Measurements from ENCODE around the gene C6orf52.

The C6orf52 gene

DNA sequence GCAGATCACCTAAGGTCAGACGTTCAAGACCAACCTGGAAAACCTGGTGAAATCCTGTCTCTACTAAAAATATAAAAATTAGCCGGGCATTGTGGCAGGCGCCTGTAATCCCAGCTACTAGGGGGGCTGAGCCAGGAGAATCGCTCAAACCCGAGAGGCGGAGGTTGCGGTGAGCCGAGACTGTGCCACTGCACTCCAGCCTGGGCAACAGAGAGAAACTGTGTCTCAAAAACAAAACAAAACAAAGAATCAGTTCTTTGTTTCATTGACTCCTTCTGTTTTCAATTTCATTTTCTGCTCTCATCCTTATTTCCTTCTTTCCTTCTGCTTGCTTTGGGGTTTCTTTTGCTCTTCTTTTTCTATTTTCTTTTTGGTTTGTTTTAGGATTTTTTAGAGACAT, 19.5 kb upstream of the C6orf52 start:
- no peak overlapping the region for H3K9ac ChIP-seq
- H3K27ac ChIP-seq: no peak overlapping the region
- no peaks in the 10 kb centered on the region for H3K27me3 ChIP-seq
- no peak overlapping the region for H3K4me3 ChIP-seq
- H3K9me3 ChIP-seq: peaks cover 14% of the 10 kb centered on the region
- H3K4me2 ChIP-seq: no peak overlapping the region
- H3K36me3 ChIP-seq: peaks cover 18% of the 10 kb centered on the region
- no peaks in the 10 kb centered on the region for H3K4me1 ChIP-seq
- H4K20me1 ChIP-seq: no peaks in the 10 kb centered on the region
- no peak for TF ChIP-seq Cebpa-rat (IDR thresholded peaks at IDR 0.05)

DNA sequence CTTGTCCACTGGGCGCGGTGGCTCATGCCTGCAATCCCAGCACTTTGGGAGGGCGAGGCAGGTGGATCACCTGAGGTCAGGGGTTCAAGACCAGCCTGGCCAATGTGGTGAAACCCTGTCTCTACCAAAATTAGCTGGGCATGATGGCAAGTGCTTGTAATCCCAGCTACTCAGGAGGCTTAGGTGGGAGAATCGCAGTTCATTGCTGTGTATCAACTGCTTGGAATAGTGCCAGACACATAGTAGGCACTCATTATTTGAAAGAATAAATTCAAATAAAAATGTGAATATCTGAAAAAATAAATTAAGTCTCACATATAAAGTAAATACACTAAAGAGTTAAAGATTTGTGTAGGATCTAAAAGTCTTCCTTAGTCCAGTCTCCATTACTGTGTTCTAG, 2.2 kb upstream of the C6orf52 start:
- no peak for TF ChIP-seq Cebpa-rat (IDR thresholded peaks at IDR 0.05)
- Histone ChIP-seq H3K4me2 (peak overlapping the region; percentile 77), H3K9me3 (no peaks in the 10 kb centered on the region), H3K36me3 (peaks cover 46% of the 10 kb centered on the region), H3K9ac (no peak overlapping the region), H3K4me3 (no peak overlapping the region), H3K4me1 (peaks cover 28% of the 10 kb centered on the region), H3K27ac (no peak overlapping the region), H4K20me1 (peaks cover 30% of the 10 kb centered on the region), H3K27me3 (no peaks in the 10 kb centered on the region)

DNA sequence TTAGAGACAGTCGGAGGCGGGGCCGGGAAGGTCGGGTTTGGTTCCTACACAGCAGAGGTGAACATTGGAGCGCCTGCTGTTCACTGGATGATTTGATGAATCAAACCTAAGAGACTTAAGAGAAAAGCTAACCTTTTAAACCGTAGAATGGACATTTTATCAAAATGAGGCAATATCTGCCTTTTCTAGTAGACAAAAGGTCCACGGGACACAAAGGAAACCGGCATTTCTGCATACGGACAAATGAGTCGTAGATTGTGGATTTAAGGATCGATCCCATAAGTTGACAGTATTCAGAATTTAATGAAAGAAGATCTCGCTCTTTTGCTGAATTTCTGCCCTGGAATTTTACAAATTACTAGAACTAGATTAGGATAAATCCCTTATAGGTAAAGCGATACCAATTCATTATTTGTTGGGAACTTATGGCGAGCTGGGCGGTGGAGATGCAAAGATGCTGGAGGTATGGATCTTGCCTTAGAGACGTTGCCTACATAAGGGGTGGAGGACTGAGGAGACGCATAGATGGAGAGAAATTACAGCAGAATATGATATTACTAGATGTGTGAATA, 756 bp upstream of the C6orf52 start:
- peak overlapping the region; percentile 88 for H3K4me3 ChIP-seq
- H3K9me3 ChIP-seq: no peaks in the 10 kb centered on the region
- H3K4me1 ChIP-seq: peaks cover 28% of the 10 kb centered on the region
- peak overlapping the region; percentile 87 for H3K9ac ChIP-seq
- H3K36me3 ChIP-seq: peaks cover 32% of the 10 kb centered on the region
- H3K27me3 ChIP-seq: no peaks in the 10 kb centered on the region
- peak overlapping the region; percentile 77 for H3K4me2 ChIP-seq
- H3K27ac ChIP-seq: peak overlapping the region; percentile 91
- peaks cover 15% of the 10 kb centered on the region; the same call in 1 of the 2 replicates for H4K20me1 ChIP-seq
- TF ChIP-seq Cebpa-rat (IDR thresholded peaks at IDR 0.05): no peak

DNA sequence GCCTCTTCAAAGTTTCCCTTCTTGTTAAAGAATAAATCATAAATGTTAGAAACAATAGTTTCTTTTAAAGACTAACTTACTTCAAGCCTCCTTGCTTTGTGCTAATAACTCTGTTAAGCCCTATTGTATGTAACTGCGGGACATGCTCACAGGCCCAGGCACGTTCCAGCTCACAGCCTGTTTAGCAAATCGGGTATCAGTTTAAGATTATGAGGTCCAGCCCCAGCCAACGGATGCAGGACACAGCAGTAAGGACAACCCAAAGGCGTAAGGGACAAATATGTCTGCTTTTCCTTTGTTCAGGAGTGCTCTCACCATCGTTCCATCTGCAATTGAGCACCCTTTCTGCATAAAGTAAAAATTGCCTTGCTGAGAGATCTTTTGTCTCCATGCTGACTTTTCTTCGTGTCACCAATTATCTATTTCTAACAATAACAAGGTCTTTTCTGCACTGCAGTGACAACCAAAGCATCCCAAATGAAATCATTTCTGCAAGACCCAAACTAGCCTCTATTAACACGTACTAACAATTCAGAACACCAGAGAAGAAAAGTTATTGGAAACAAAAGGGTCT, 1.4 kb downstream of the C6orf52 start:
- peak overlapping the region; percentile 87; the same call in 1 of the 2 replicates for H3K9ac ChIP-seq
- peak overlapping the region; percentile 88 for H3K4me3 ChIP-seq
- no peak overlapping the region; the same call in 1 of the 2 replicates for H3K27ac ChIP-seq

DNA sequence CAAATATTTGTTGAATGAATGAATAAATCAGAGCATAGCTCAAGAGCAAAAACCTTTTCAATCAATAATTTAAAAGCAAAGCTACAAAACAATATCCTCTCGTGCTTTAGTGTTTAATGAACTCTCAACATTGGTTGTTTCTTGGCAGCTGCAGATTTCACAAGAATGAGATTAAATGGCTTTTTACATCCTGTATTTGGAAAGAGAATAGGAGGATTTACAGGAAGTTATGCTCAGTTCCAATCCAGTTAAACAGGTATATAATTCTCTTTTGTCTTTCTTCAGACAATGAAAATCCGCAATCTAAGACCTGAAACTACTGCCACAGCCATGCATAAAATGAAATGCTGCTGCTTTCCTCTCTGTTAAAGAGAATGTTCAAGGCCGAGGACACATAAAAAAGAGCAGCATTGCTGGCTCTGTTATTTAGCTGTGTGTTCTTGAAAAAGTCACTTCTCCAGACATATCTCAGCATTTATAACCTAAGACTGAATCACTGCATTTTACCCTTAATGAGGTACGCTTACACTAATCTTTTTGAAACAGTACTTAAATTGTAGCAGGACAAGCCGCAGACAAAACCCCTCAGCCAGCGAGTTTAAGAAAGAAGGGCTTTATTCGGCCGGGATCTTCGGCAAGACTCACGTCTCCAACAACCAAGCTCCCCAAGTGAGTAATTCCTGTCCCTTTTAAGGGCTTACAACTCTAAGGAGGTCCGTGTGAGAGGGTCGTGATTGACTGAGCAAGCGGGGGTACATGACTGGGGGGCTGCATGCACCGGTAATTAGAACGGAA, 3.6 kb downstream of the C6orf52 start:
- no peak overlapping the region for H3K4me2 ChIP-seq
- no peaks in the 10 kb centered on the region for H3K27me3 ChIP-seq
- TF ChIP-seq Cebpa-rat (IDR thresholded peaks at IDR 0.05): no peak
- H3K4me3 ChIP-seq: no peak overlapping the region
- H3K9me3 ChIP-seq: no peaks in the 10 kb centered on the region
- no peaks in the 10 kb centered on the region for H4K20me1 ChIP-seq
- no peak overlapping the region for H3K9ac ChIP-seq
- H3K27ac ChIP-seq: no peak overlapping the region
- H3K4me1 ChIP-seq: peaks cover 14% of the 10 kb centered on the region
- no peaks in the 10 kb centered on the region for H3K36me3 ChIP-seq

More for the DNA sequence above, 1.4 kb downstream of the C6orf52 start:
- H3K9me3 ChIP-seq: no peaks in the 10 kb centered on the region
- peaks cover 28% of the 10 kb centered on the region for H3K4me1 ChIP-seq
- no peaks in the 10 kb centered on the region for H3K27me3 ChIP-seq
- H4K20me1 ChIP-seq: no peaks in the 10 kb centered on the region
- peak overlapping the region; percentile 88 for H3K4me2 ChIP-seq
- peaks cover 10% of the 10 kb centered on the region for H3K36me3 ChIP-seq
- no peak for TF ChIP-seq Cebpa-rat (IDR thresholded peaks at IDR 0.05)

DNA sequence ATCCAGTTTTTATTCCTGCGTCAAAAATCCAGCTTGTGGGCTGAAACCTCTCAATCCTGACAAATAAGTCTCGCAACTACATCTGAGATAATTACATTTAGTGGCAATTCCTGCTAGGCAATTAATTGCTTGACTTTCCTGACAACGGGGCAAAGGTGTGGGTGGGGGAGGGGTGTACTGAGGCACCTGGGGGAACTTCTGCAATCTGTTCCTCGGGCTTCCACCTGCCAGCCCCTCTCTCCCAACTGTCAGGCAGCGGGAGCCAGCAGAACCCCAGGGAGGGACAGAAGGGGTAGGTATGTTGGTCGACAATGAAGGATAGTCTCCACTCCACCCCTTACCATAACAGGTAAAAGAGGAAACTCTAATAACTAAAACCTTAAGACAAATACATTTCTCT, 6.8 kb downstream of the C6orf52 start:
- Histone ChIP-seq H3K4me2 (no peak overlapping the region), H3K27me3 (no peaks in the 10 kb centered on the region), H3K36me3 (no peaks in the 10 kb centered on the region), H3K4me3 (no peak overlapping the region), H3K4me1 (no peaks in the 10 kb centered on the region), H3K9me3 (no peaks in the 10 kb centered on the region), H3K27ac (no peak overlapping the region), H4K20me1 (no peaks in the 10 kb centered on the region), H3K9ac (no peak overlapping the region)
- TF ChIP-seq Cebpa-rat (IDR thresholded peaks at IDR 0.05): no peak

DNA sequence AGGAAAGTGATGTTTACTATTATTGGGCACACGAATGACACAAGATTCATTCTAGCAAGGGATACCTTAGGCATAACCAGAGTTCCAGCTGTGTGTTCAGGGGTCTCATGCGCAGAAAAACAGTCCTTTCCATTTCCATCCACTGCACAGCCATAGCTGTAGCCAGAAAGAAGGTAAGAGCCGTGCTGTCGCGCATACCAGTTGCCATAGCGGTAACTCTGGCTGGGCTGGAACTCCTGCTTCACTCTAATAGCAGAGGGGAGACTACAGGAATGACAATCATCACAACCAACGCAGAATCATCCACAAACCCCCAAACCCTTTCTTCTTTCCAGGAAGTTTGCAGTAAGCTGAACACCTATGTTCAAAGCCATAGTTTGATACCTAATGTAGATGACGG, 7.5 kb downstream of the C6orf52 start:
- Histone ChIP-seq H3K4me1 (no peaks in the 10 kb centered on the region), H3K27ac (no peak overlapping the region), H3K4me3 (no peak overlapping the region), H3K9me3 (peaks cover 4% of the 10 kb centered on the region; the same call in 1 of the 2 replicates), H3K27me3 (no peaks in the 10 kb centered on the region), H3K4me2 (no peak overlapping the region), H3K9ac (no peak overlapping the region), H3K36me3 (no peaks in the 10 kb centered on the region), H4K20me1 (no peaks in the 10 kb centered on the region)
- no peak for TF ChIP-seq Cebpa-rat (IDR thresholded peaks at IDR 0.05)

DNA sequence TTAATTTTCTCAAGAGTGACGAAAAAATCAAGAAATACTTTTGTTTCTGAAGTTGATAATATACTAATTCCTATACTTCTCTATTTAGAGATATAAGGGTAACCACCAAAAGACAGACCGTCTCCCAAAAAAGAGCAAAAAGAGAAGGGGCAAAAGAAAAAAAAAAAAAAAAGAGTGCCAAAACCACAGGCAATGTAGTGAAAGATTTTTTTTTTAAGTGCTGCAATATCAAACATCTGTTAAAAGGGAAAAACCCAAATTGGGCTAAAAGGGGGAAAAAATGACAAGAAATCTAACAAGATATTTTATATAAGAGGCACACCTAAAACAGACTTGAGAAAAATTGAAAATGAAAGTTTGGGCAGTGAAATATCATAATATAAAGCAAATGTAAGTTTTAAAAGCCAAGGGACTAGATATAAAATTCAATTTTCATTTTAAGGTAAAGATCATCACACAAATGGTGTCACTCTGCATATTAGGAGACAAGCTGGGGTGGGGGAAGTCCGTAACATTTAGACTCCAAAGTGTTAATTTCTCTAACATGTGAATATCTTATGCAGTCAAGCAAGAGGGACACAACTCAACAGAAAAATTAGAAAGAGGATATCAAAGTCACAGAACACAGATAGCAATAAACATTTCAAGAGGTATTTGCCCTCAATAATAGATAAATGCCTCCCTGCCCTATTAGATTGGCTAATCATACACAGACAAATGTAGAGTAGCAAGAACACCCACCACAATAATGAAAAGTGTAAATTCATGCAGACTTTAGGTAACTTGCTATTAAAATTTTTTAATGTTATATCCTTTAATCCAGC, 9.1 kb downstream of the C6orf52 start:
- no peak overlapping the region for H3K27ac ChIP-seq
- H3K36me3 ChIP-seq: no peaks in the 10 kb centered on the region
- no peak for TF ChIP-seq Cebpa-rat (IDR thresholded peaks at IDR 0.05)
- H3K4me3 ChIP-seq: no peak overlapping the region
- H4K20me1 ChIP-seq: no peaks in the 10 kb centered on the region
- H3K4me2 ChIP-seq: no peak overlapping the region
- no peaks in the 10 kb centered on the region for H3K4me1 ChIP-seq
- H3K9me3 ChIP-seq: peaks cover 10% of the 10 kb centered on the region; the same call in 1 of the 2 replicates
- no peaks in the 10 kb centered on the region for H3K27me3 ChIP-seq
- no peak overlapping the region for H3K9ac ChIP-seq

DNA sequence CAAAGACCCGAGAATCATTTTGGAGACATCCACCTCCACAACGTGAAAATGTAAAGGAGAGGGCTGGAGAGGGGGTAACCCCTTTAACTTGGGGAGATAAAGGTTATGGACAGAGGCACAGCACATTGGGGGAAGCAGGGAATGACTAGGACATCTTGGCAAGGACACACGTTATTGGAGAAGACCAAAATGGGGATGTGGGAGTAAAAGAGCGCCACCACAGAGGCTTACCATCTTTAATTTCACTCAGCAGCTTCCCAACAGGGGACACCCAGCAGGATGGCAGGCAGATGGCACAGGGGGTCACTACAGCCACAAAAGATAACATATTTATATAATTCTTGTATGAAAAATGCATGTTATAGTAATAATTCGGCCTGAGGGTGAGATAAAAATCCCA, 9.8 kb downstream of the C6orf52 start:
- no peak for TF ChIP-seq Cebpa-rat (IDR thresholded peaks at IDR 0.05)

More for the DNA sequence above, 9.8 kb downstream of the C6orf52 start:
- no peak overlapping the region for H3K4me2 ChIP-seq
- H3K9ac ChIP-seq: no peak overlapping the region
- no peaks in the 10 kb centered on the region for H4K20me1 ChIP-seq
- H3K9me3 ChIP-seq: peaks cover 10% of the 10 kb centered on the region; the same call in 1 of the 2 replicates
- no peaks in the 10 kb centered on the region for H3K27me3 ChIP-seq
- no peak overlapping the region for H3K4me3 ChIP-seq
- H3K27ac ChIP-seq: no peak overlapping the region
- H3K4me1 ChIP-seq: no peaks in the 10 kb centered on the region
- H3K36me3 ChIP-seq: no peaks in the 10 kb centered on the region

All from BLaER1 (cell line).